Measurements from ENCODE around the gene APOC3.

DNA sequence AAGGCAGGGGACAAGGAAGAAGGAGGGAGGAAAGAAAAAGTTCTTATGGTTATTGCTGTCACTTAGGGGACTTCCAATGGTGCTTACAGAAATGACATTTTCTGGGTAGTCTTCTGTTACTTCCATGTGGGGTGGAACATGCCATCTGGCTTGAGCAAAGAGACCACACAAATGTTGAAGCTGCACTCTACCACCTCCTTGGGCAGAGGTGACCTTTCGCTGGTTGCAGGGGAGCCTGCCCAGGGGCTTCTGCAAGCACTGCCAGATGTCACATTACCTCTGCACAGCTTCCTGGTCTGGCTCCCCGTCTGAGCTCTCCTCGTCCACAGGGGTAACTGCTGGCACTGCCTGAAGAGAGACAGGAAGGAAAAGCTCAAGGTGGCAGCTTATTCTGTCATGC lies 40.3 kb downstream of the APOC3 start:
- no peak for TF ChIP-seq RBBP5 (IDR thresholded peaks at IDR 0.05; ENCODE audit: borderline replicate concordance, insufficient read depth, low read length, poor library complexity, severe bottlenecking)
- no peak for TF ChIP-seq POU5F1 (IDR thresholded peaks at IDR 0.05; ENCODE audit: borderline replicate concordance, low read depth, low read length, partially characterized antibody)
- no peak for TF ChIP-seq SETDB1 (IDR thresholded peaks at IDR 0.05; ENCODE audit: low read length)
- TF ChIP-seq EWSR1 (IDR thresholded peaks at IDR 0.05; ENCODE audit: borderline replicate concordance, low read depth, partially characterized antibody) = no peak
- no peak for TF ChIP-seq ZNF644 (tag; IDR thresholded peaks at IDR 0.05; ENCODE audit: low read depth)

Measured in K562 (cell line).